Cardiac fibroblast (primary cell): ENCODE data around the gene NUDT2.

Source experiments
- DNase-seq, 2 donors: peaks; one replicate each; pipeline versions ENCODE4 v3.0.0 to v3.0.0-alpha.2; 2010; ENCODE audit warnings: low read depth in 2 of 2
- H3K4me3 ChIP-seq, 2 donors: replicated peaks in 1 of 2; 1 replicate in 1 of 2; 2 replicates in 1 of 2; pipeline ENCODE4 v1.5.1; 2011; ENCODE audit warnings: low read depth in 2 of 2, low read length in 2 of 2, mild to moderate bottlenecking in 2 of 2, moderate library complexity in 1 of 2
- CTCF ChIP-seq: IDR thresholded peaks from one replicate; pipeline ENCODE4 v1.5.1; 2011; ENCODE audit warnings: low read depth, mild to moderate bottlenecking, low read length, inconsistent platforms

NUDT2 gene

GRCh38 chr9:34310215-34310614 lies 19.2 kb upstream of the NUDT2 start:
- no peak for TF ChIP-seq CTCF
- DNase-seq, result no peak

GRCh38 chr9:34311499-34312185 lies 17.7 kb upstream of the NUDT2 start:
- H3K4me3 ChIP-seq, result no peak overlapping the region
- TF ChIP-seq CTCF, result no peak
- DNase-seq, result no peak

More at GRCh38 chr9:34310215-34310614, 19.2 kb upstream of the NUDT2 start:
- H3K4me3 ChIP-seq, result no peak overlapping the region

GRCh38 chr9:34317436-34317835 lies 11.9 kb upstream of the NUDT2 start:
- no peak for TF ChIP-seq CTCF
- H3K4me3 ChIP-seq, result no peak overlapping the region
- no peak for DNase-seq

- no peak for DNase-seq
- H3K4me3 ChIP-seq, result no peak overlapping the region
- TF ChIP-seq CTCF, result no peak
Observed at GRCh38 chr9:34318163-34318790, 11.1 kb upstream of the NUDT2 start.

GRCh38 chr9:34321451-34321850 lies 7.9 kb upstream of the NUDT2 start:
- no peak overlapping the region for H3K4me3 ChIP-seq
- DNase-seq, result no peak
- no peak for TF ChIP-seq CTCF

GRCh38 chr9:34322899-34323591 lies 6.3 kb upstream of the NUDT2 start:
- DNase-seq, result no peak
- TF ChIP-seq CTCF, result no peak
- no peak overlapping the region for H3K4me3 ChIP-seq
